Measurements from ENCODE around the gene GPHA2.

Gene GPHA2

GRCh38 chr11:64930340-64930739, 5.4 kb downstream of the GPHA2 start:
- no peak for DNase-seq (ENCODE audit: low read depth in 2 of 2)

GRCh38 chr11:64929625-64930024, 6.1 kb downstream of the GPHA2 start:
- no peak for DNase-seq (ENCODE audit: low read depth in 2 of 2)

GRCh38 chr11:64928957-64929356, 6.7 kb downstream of the GPHA2 start:
- DNase-seq (ENCODE audit: low read depth in 2 of 2): no peak

GRCh38 chr11:64926689-64927088, 9.0 kb downstream of the GPHA2 start:
- DNase-seq (ENCODE audit: low read depth in 2 of 2): no peak

- DNase-seq (ENCODE audit: low read depth in 2 of 2): no peak
Measured at GRCh38 chr11:64925536-64926436, 9.9 kb downstream of the GPHA2 start.

- DNase-seq (ENCODE audit: low read depth in 2 of 2): no peak
Measured at GRCh38 chr11:64924910-64925284, 10.8 kb downstream of the GPHA2 start.

GRCh38 chr11:64923944-64924909, 11.5 kb downstream of the GPHA2 start, which contains the start of gene PPP2R5B:
PPP2R5B (plus strand) TSS chr11:64924689; CDS start chr11:64925735, 1,046 bp downstream.
- DNase-seq (ENCODE audit: low read depth in 2 of 2): peak; percentile 74 to 82

- DNase-seq (ENCODE audit: low read depth in 2 of 2): no peak
Measured at GRCh38 chr11:64923151-64923661, 12.5 kb downstream of the GPHA2 start.

GRCh38 chr11:64921384-64921783, 14.3 kb downstream of the GPHA2 start:
- no peak for DNase-seq (ENCODE audit: low read depth in 2 of 2)

- DNase-seq (ENCODE audit: low read depth in 2 of 2): no peak
Measured at GRCh38 chr11:64920124-64920523, 15.6 kb downstream of the GPHA2 start.

GRCh38 chr11:64919627-64920026, 16.1 kb downstream of the GPHA2 start:
- DNase-seq (ENCODE audit: low read depth in 2 of 2): no peak

GRCh38 chr11:64918017-64918416, 17.7 kb downstream of the GPHA2 start:
- no peak for DNase-seq (ENCODE audit: low read depth in 2 of 2)

- no peak for DNase-seq (ENCODE audit: low read depth in 2 of 2)
Measured at GRCh38 chr11:64917663-64917995, 18.1 kb downstream of the GPHA2 start.

- DNase-seq (ENCODE audit: low read depth in 2 of 2): peak; percentile 97
Measured at GRCh38 chr11:64916775-64917662, 18.7 kb downstream of the GPHA2 start, which contains the start of gene ATG2A. ATG2A (minus strand) TSS chr11:64917209; CDS start chr11:64917135, 74 bp downstream.

- peak in 1 of 2 donors; percentile 8 for DNase-seq (ENCODE audit: low read depth in 2 of 2)
Measured at GRCh38 chr11:64916040-64916774, 19.5 kb downstream of the GPHA2 start.

GRCh38 chr11:64915376-64915887, 20.3 kb downstream of the GPHA2 start:
- DNase-seq (ENCODE audit: low read depth in 2 of 2): no peak

- no peak for DNase-seq (ENCODE audit: low read depth in 2 of 2)
Measured at GRCh38 chr11:64914123-64914522, 21.6 kb downstream of the GPHA2 start.

GRCh38 chr11:64913171-64913727, 22.4 kb downstream of the GPHA2 start:
- DNase-seq (ENCODE audit: low read depth in 2 of 2): no peak

GRCh38 chr11:64911689-64912088, 24.0 kb downstream of the GPHA2 start:
- DNase-seq (ENCODE audit: low read depth in 2 of 2): no peak

GRCh38 chr11:64911142-64911541, 24.6 kb downstream of the GPHA2 start:
- no peak for DNase-seq (ENCODE audit: low read depth in 2 of 2)

Data from stimulated activated CD8-positive, alpha-beta memory T cell treated with anti-CD3 and anti-CD28 coated beads, Interleukin-7, amount 100 ng/mL, for 1 hour (primary cell).